IMR-90 (cell line): ENCODE results near the gene NF2. TPM values are rescaled to one million over a fixed set of nuclear protein-coding genes. Genes with fewer than 3 reads are reported as not detected.
A peak's percentile ranks its signal among the peaks of the same experiment; 100 is the strongest.

ENCODE experiments used
- ATAC-seq: fragments of 200-7000 bp; cut with Tn5 transposase; 2 replicates; pipeline ENCODE4 v1.9.1; 2020; ENCODE audit warnings: low read depth, mild to moderate bottlenecking, moderate library complexity
- BruUV-seq: library from RNA; stranded (reverse); fragments of 400-500 nt; replicated peaks from 2 replicates; lab custom pipeline; 2021; lab: Mats Ljungman, UMichigan
- CTCF ChIA-PET: fragments of 300-600 bp; formaldehyde crosslinking; extraction: SDS; loops from one replicate; lab custom pipeline; 2021; ENCODE audit warnings: antibody characterized with exemption; lab: Yijun Ruan, JAX
- POLR2A ChIA-PET: fragments of 300-600 bp; sonication (Branson Sonifier 250); formaldehyde crosslinking; loops from one replicate; lab custom pipeline; 2022; ENCODE audit warnings: antibody characterized with exemption; ENCODE audit not compliant: unreplicated experiment; lab: Charles Lee
- DNase-seq: peaks from one replicate; pipeline ENCODE4 v3.0.0; 2013
- H2AFZ ChIP-seq: replicated peaks from 2 replicates; pipeline ENCODE3; 2013; ENCODE audit warnings: low read length, mild to moderate bottlenecking; ENCODE audit not compliant: poor library complexity
- H2AK5ac ChIP-seq: 2 replicates; pipeline ENCODE4 v1.6.1; 2013; ENCODE audit warnings: low read depth, low read length, inconsistent platforms
- H2AK9ac ChIP-seq: replicated peaks from 2 replicates; pipeline ENCODE3; 2013; ENCODE audit warnings: mild to moderate bottlenecking, low read depth, low read length, moderate library complexity; ENCODE audit not compliant: poor library complexity
- H2BK120ac ChIP-seq: 2 replicates; pipeline ENCODE4 v1.6.1; 2013; ENCODE audit warnings: low read depth, low read length, inconsistent platforms
- H2BK15ac ChIP-seq: 3 replicates; pipeline ENCODE4 v1.6.1; 2013; ENCODE audit warnings: low read depth, low read length, inconsistent platforms
- H2BK20ac ChIP-seq: 2 replicates; pipeline ENCODE4 v1.6.1; 2013; ENCODE audit warnings: low read depth, mild to moderate bottlenecking, inconsistent platforms, low read length, moderate library complexity
- H2BK5ac ChIP-seq: 2 replicates; pipeline ENCODE4 v1.6.1; 2013; ENCODE audit warnings: mild to moderate bottlenecking, low read depth, low read length, inconsistent platforms; ENCODE audit not compliant: poor library complexity, severe bottlenecking
- H3K14ac ChIP-seq: replicated peaks from 2 replicates; pipeline ENCODE4 v1.6.1; 2013; ENCODE audit warnings: low read depth, low read length, inconsistent platforms
- H3K18ac ChIP-seq: 2 replicates; pipeline ENCODE4 v1.6.1; 2013; ENCODE audit warnings: low read depth, low read length, control low read depth
- H3K23ac ChIP-seq: 2 replicates; pipeline ENCODE4 v1.6.1; 2013; ENCODE audit warnings: low read depth, low read length, inconsistent platforms
- H3K27ac ChIP-seq: 2 replicates; pipeline ENCODE4 v1.5.1; 2013; ENCODE audit warnings: mild to moderate bottlenecking, control low read depth, low read length; ENCODE audit not compliant: insufficient read depth
- H3K27me3 ChIP-seq: 2 replicates; pipeline ENCODE4 v1.6.1; 2013; ENCODE audit warnings: low read length; ENCODE audit not compliant: control insufficient read depth, insufficient read depth
- H3K36me3 ChIP-seq: 2 replicates; pipeline ENCODE4 v1.6.1; 2013; ENCODE audit warnings: low read length, mixed read lengths; ENCODE audit not compliant: control insufficient read depth, insufficient read depth
- H3K4ac ChIP-seq: 2 replicates; pipeline ENCODE4 v1.6.1; 2013; ENCODE audit warnings: low read depth, low read length, inconsistent platforms
- H3K4me1 ChIP-seq: 2 replicates; pipeline ENCODE4 v1.6.1; 2013; ENCODE audit warnings: low read length, mixed read lengths; ENCODE audit not compliant: control insufficient read depth, insufficient read depth
- H3K4me2 ChIP-seq: 2 replicates; pipeline ENCODE4 v1.6.1; 2013; ENCODE audit warnings: low read depth, mild to moderate bottlenecking, control low read depth, low read length, moderate library complexity
- H3K4me3 ChIP-seq: 2 replicates; pipeline ENCODE4 v1.5.1; 2013; ENCODE audit warnings: low read depth, mild to moderate bottlenecking, control low read depth, low read length, moderate library complexity; ENCODE audit not compliant: insufficient read depth
- H3K56ac ChIP-seq: 2 replicates; pipeline ENCODE4 v1.6.1; 2013; ENCODE audit warnings: low read length, inconsistent platforms; ENCODE audit not compliant: insufficient read depth; ENCODE audit errors: extremely low read depth
- H3K79me1 ChIP-seq, 2 experiments: 2 replicates each; pipeline ENCODE4 v1.6.1; 2013; ENCODE audit warnings: low read length in 2 of 2, inconsistent platforms in 1 of 2, low read depth in 1 of 2
- H3K9ac ChIP-seq: 2 replicates; pipeline ENCODE4 v1.6.1; 2013; ENCODE audit warnings: low read depth, low read length, control low read depth
- H3K9me1 ChIP-seq: 2 replicates; pipeline ENCODE4 v1.6.1; 2013; ENCODE audit warnings: low read length, inconsistent platforms; ENCODE audit not compliant: insufficient read depth
- H3K9me3 ChIP-seq: 2 replicates; pipeline ENCODE4 v1.6.1; 2013; ENCODE audit warnings: low read length; ENCODE audit not compliant: control insufficient read depth, insufficient read depth
- H4K20me1 ChIP-seq: 2 replicates; pipeline ENCODE4 v1.6.1; 2013; ENCODE audit warnings: low read length, inconsistent platforms; ENCODE audit not compliant: insufficient read depth
- H4K5ac ChIP-seq: 2 replicates; pipeline ENCODE4 v1.6.1; 2013; ENCODE audit warnings: mild to moderate bottlenecking, low read depth, low read length, control low read depth
- H4K8ac ChIP-seq, 2 experiments: 2 replicates each; pipeline ENCODE4 v1.6.1; 2013; ENCODE audit warnings: low read depth in 2 of 2, low read length in 2 of 2, control low read depth in 1 of 2, inconsistent platforms in 1 of 2
- H4K91ac ChIP-seq: 2 replicates; pipeline ENCODE4 v1.6.1; 2013; ENCODE audit warnings: low read depth, low read length, inconsistent platforms; ENCODE audit not compliant: insufficient read depth
- BHLHE40 ChIP-seq: fragments of 150-350 bp; IDR thresholded peaks from 2 replicates; pipeline ENCODE4 v1.6.1; 2016; ENCODE audit warnings: mild to moderate bottlenecking, low read depth, low read length
- CEBPB ChIP-seq: IDR thresholded peaks from 2 replicates; pipeline ENCODE4 v1.6.1; 2012; ENCODE audit warnings: low read depth, low read length, improper control_type of control experiment
- CHD1 ChIP-seq: IDR thresholded peaks from 2 replicates; pipeline ENCODE4 v1.6.1; 2012; ENCODE audit warnings: low read depth, low read length, improper control_type of control experiment
- CTCF ChIP-seq: conservative IDR thresholded peaks from 2 replicates; pipeline ENCODE4 v1.5.1; 2012; ENCODE audit warnings: mild to moderate bottlenecking, low read depth, low read length, improper control_type of control experiment
- ELK1 ChIP-seq: fragments of 150-350 bp; IDR thresholded peaks from 2 replicates; pipeline ENCODE4 v1.6.1; 2016; ENCODE audit warnings: low read depth, mild to moderate bottlenecking, low read length, moderate library complexity, borderline replicate concordance
- FOS ChIP-seq: fragments of 150-350 bp; IDR thresholded peaks from 2 replicates; pipeline ENCODE4 v1.6.1; 2016; ENCODE audit warnings: low read depth, low read length
- MAFK ChIP-seq: IDR thresholded peaks from 2 replicates; pipeline ENCODE4 v1.6.1; 2012; ENCODE audit warnings: low read depth, low read length, improper control_type of control experiment
- MAZ ChIP-seq: IDR thresholded peaks from 2 replicates; pipeline ENCODE4 v1.6.1; 2012; ENCODE audit warnings: low read depth, mild to moderate bottlenecking, low read length, improper control_type of control experiment, moderate library complexity, borderline replicate concordance
- MXI1 ChIP-seq: IDR thresholded peaks from 2 replicates; pipeline ENCODE4 v1.6.1; 2012; ENCODE audit warnings: low read depth, mild to moderate bottlenecking, low read length, moderate library complexity, borderline replicate concordance
- NFE2L2 ChIP-seq: fragments of 150-350 bp; IDR thresholded peaks from 2 replicates; pipeline ENCODE4 v1.6.1; 2016; ENCODE audit warnings: low read depth, mild to moderate bottlenecking, low read length
- POLR2A ChIP-seq: IDR thresholded peaks from 2 replicates; pipeline ENCODE4 v1.6.1; 2012; ENCODE audit warnings: mild to moderate bottlenecking, low read depth, low read length
- RAD21 ChIP-seq: IDR thresholded peaks from 2 replicates; pipeline ENCODE4 v1.6.1; 2012; ENCODE audit warnings: low read length, improper control_type of control experiment
- RCOR1 ChIP-seq: IDR thresholded peaks from 2 replicates; pipeline ENCODE4 v1.6.1; 2012; ENCODE audit warnings: mild to moderate bottlenecking, low read length, improper control_type of control experiment; ENCODE audit not compliant: insufficient replicate concordance
- SMC3 ChIP-seq: fragments of 150-350 bp; IDR thresholded peaks from 2 replicates; pipeline ENCODE4 v1.6.1; 2016; ENCODE audit warnings: low read depth, mild to moderate bottlenecking, antibody characterized with exemption, low read length, moderate library complexity
- USF2 ChIP-seq: fragments of 150-350 bp; IDR thresholded peaks from 2 replicates; pipeline ENCODE4 v1.6.1; 2017; ENCODE audit warnings: mild to moderate bottlenecking, antibody characterized with exemption, low read length, low read depth
- WGBS, 2 experiments: methylation state at CpG; one replicate each; pipeline versions ENCODE4 v1.1.5 to v1.1.7; 2013; ENCODE audit warnings: missing lambda C conversion rate in 2 of 2; ENCODE audit not compliant: insufficient read length in 1 of 2; ENCODE audit errors: extremely low coverage in 2 of 2; 5-methylcytosine and 5-hydroxymethylcytosine counted together
- dilution Hi-C: fragments of 300-500 bp; cut with HindIII; formaldehyde crosslinking; loops from one replicate; pipeline ENCODE4 v1.14.3; 2018; ENCODE audit warnings: low sequenced_read_pairs; ENCODE audit not compliant: unreplicated experiment
- in situ Hi-C: fragments of 300-500 bp; cut with MboI; formaldehyde crosslinking; loops from 3 replicates; pipeline ENCODE4 v1.14.3; 2019; ENCODE audit warnings: low sequenced_read_pairs, inconsistent platforms, mixed read lengths
- intact Hi-C: fragments of 100-400 bp; cut with micrococcal nuclease; formaldehyde crosslinking; loops from 2 replicates; pipeline ENCODE4 v1.10.0; 2022
- polyA plus RNA-seq, 3 experiments: library from polyadenylated mRNA; depleted of rRNA; stranded (reverse); fragments of >200 nt; gene quantifications; 2 replicates each; pipeline ENCODE4 v1.2.3, GENCODE V29; 2012; ENCODE audit warnings: low replicate concordance in 1 of 3
- total RNA-seq: library from RNA; depleted of rRNA; stranded (reverse); fragments of >200 nt; gene quantifications from 2 replicates; pipeline ENCODE4 v1.2.3, GENCODE V29; 2012

Gene NF2
- total and polyA plus RNA-seq, 2 of the 4 experiments (the other 2 are of a cell fraction) = 59.0 to 151 TPM

- H3K14ac ChIP-seq = no peak overlapping the region
- H2AFZ ChIP-seq = no peak overlapping the region
- no peak overlapping the region for H3K4me3 ChIP-seq
- H3K27me3 ChIP-seq = no peaks in the 10 kb centered on the region
- no peak overlapping the region for H4K5ac ChIP-seq
- ChIA-PET CTCF (no interaction called here), POLR2A (no interaction called here)
- H3K4me2 ChIP-seq = no peak overlapping the region
- in situ Hi-C loops (no loop called here), dilution Hi-C loops (no loop called here), intact Hi-C loops (no loop called here)
- H3K23ac ChIP-seq = no peak overlapping the region
- H2BK20ac ChIP-seq = no peak overlapping the region
- TF ChIP-seq CHD1 (no peak), USF2 (no peak), MXI1 (no peak), RCOR1 (no peak), FOS (no peak), SMC3 (no peak), CTCF (no peak), POLR2A (no peak), NFE2L2 (no peak), MAZ (no peak), ELK1 (no peak), MAFK (no peak), RAD21 (no peak), CEBPB (no peak), BHLHE40 (no peak)
- H3K18ac ChIP-seq = no peak overlapping the region
- H3K4me1 ChIP-seq = peaks cover 5% of the 10 kb centered on the region; the same call in 1 of the 2 replicates
- no peak overlapping the region for H2BK5ac ChIP-seq
- 100% methylated on average over 2 of the region's 7 CpGs; no CpG with 5 or more reads in 1 of the 2 experiments for WGBS, 2 experiments
- H3K4ac ChIP-seq = no peak overlapping the region
- no peaks in the 10 kb centered on the region for H3K9me3 ChIP-seq
- H2BK120ac ChIP-seq = no peak overlapping the region
- H3K9me1 ChIP-seq = peaks cover 18% of the 10 kb centered on the region; the same call in 1 of the 2 replicates
- H4K20me1 ChIP-seq = no peaks in the 10 kb centered on the region
- no peak overlapping the region for H3K27ac ChIP-seq
- H2AK9ac ChIP-seq = peak overlapping the region; percentile 42
- H3K9ac ChIP-seq = no peak overlapping the region
- no peak overlapping the region for H4K91ac ChIP-seq
- peaks cover 10 to 13% of the 10 kb centered on the region in 2 experiments; a peak in 1 of 4 replicates for H3K79me1 ChIP-seq
- peaks cover 24% of the 10 kb centered on the region; the same call in 1 of the 2 replicates for H3K36me3 ChIP-seq
- no peak overlapping the region for H2BK15ac ChIP-seq
- DNase-seq (no peak), ATAC-seq (no peak)
- BruUV-seq = no TSS peak
- no peak overlapping the region for H3K56ac ChIP-seq
- no peak overlapping the region for H2AK5ac ChIP-seq
- no peak overlapping the region for H4K8ac ChIP-seq
Measured at GRCh38 chr22:29747832-29748231, 144.4 kb downstream of the NF2 start.
